HL-60/S4 treated with retinoic acid at 250 ng/mL for 4 days and 3 days (cell line): ENCODE results near the gene MYCBP2.
"Not testable (repeated sequence)": the region's sequence is repeated elsewhere in the genome, so short reads cannot be mapped to it uniquely, and the experiment has no call there.

ENCODE experiments used
- in situ Hi-C: fragments of 300-500 bp; cut with MboI; formaldehyde crosslinking; loops from 2 replicates; pipeline ENCODE4 v1.7.0; 2022; ENCODE audit warnings: low sequenced_read_pairs

Gene MYCBP2

DNA sequence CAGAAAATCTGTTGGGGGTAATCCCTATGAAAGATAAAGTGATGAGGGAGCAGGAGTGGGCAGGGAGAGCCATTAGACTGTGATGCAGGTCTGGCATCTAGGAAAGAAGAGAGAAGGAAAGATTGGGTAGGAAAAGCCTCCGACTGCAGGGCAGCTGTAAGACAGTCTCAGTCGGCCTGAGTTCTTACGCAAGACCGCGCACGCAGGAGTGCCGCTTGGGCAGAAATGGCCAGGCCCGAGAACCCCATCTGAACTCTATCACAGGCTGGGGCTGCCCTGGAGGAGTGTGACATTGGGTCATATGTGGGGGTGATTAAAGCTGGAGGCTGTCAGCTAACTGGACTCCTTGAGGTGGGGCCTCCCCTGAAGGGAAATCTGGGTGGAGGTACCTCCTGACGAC is 286.1 kb downstream of the MYCBP2 start:
- in situ Hi-C loops, result no loop called here

DNA sequence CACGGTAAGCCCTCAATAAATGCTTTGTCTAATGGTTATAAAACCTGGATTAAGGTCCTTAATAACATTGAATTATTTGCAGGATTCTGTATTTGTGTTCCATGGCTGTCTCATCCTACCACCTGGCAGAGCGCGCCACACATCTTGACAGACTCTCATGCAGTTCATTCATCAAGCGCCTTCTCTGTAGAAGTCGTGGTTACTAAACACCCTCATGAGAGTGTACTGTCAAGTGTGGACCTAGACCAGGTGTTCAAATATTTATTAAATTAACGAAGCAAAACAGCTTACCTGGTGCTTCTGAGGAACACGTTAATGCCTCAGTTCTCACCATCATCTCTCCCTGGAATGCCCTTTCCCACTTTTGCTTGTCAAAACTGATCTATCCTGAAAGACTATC is 286.8 kb downstream of the MYCBP2 start:
- in situ Hi-C loops, result no loop called here

DNA sequence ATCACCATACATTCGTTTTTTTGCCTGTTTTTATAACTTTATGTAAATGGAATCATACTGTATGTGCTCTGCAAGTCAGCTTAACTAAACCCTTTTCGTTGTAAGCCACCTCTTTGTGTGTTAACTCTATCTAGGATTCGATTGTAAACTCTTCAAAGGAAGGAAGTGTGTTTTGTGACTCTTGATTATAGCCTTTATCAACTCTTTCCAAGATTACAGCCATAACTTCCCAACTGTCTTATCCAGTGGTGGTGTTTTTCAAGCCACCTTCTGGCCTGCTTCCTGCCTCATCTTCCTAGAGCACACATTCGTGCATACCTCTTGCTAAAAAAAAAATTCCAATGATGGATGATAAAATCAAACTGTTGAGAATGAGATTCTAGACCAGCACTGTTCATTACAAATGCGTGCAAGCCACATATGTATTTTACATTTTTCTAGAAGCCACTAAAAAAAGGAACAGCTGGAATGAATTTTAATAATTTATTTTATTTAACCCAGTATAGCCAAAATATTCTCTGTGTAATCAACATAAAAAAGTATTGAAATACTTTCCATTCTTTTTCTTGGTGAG is 287.9 kb downstream of the MYCBP2 start:
- in situ Hi-C loops, result no loop called here

DNA sequence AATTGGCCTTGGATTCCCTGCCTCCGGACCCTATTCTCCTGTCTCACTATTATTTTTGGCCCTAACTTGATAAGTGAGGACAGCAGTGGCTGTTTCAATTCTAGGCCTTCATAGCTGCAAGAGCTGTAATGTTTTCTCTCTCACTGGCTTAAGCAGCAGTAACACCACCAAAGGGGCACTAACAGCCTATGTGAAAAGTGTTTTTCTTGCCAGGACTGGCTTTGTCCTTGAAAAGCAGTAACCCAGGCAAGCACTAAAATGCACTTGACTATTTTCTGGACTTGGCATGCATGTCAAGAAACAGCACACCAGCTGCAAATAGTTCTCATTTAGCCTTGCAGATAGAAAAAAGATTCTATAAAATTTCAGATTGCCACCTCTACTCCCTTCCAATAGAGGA is 290.6 kb downstream of the MYCBP2 start:
- in situ Hi-C loops, result no loop called here

DNA sequence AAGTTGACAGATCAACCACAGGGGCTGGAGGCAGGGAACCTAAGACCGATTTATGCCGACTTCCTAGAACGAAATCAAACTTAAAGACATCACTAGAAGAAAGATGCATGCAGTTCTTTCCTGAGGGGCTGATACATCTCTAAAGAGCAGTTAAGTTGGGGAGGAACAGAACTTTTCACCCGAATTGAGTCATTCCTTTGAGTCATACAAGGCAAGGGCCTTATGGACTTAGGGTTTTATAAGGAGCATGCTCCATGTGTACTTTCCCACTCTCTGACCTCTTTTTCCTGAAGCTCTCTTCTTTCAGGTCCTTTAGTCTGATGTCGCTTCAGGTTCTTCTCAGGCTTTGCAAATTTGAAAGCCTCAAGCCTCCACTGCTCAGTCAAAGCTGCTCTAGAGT is 292.0 kb downstream of the MYCBP2 start:
- in situ Hi-C loops, result no loop called here

DNA sequence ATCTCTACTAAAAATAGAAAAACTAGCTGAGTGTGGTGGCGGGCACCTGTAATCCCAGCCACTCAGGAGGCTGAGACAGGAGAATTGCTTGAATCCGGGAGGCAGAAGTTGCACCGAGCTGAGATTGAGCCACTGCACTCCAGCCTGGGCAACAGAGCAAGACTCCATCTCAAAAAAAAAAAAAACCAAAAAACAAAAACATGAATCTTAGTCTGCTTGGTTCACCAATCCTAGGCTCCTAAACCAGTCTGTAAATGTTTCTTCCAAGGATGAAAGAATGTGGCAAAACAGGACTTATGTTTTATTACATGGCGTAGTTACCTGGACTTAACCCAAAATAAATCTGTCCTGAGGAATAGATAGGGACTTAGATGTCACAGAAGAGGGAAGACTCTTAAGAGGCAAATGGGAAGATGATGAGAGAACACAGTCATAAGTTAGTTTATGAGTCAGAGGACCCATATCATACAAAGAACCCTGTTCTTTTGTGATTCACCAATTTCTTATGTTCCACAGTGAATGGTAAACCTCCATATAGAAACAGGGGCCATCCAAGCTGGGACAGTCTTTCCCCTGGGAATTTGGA is 293.1 kb downstream of the MYCBP2 start:
- in situ Hi-C loops, result no loop called here

DNA sequence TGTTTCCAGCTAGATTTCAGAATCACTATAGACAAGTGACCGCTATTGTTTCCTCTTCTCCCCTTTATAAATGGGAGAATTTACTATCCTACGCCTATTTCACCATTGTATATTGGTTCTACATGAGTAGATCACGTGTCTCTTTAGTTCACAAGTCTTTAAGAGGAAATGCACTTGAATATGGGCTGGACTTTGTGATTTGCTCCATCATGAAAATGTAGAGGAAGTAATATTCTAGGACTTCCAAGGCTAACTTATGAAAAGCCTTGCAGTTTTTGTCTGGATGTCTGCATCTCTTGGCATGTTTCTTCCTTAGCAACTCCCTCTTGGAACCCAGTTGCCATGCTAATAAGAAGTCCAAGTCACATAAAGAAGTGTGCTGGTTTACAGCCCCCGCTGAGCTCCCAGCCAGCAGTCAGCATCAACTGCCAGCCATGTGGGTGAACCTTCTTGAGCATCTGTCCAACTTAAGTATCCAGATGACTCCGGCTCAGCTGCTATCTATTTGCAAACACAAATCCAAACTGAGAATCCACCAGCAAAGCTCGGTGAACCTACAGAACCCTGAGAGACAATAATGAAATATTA is 295.1 kb downstream of the MYCBP2 start:
- in situ Hi-C loops, result no loop called here

DNA sequence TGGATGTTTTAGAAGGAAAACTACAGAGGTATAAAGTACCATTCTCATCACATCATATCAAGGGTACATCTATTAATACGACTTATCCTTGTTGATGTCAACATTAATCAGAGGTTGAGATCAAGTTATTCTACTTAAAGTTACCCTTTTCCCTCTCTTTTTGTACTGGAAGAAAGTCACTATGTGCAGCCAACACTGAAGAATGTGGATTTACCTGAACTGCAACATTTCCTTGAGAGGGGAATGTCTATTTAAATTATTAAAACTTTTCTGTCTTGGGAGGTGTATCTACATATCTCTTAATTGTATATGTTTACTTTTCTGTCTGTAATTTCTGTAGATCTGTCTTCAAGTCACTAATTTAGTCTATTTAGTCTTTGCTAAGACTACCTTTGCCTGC is 297.5 kb downstream of the MYCBP2 start:
- in situ Hi-C loops, result no loop called here

DNA sequence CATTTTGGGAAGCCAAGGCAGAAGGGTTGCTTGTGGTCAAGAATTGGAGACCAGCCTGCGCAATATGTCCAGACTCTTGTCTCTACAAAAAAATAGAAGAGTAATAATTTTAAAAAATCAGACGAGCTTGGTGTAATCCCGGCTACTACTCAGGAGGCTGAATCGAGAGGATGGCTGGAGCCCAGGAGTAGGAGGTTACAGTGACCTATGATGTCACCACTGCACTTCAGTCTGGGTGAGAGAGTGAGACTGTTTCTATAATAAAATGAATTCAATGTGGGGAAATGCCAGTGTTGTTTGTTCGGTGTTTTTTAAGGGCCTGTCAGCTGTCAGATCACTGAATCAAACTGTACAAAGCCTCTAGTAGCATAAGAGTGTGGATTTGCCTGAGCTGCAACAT is 298.7 kb downstream of the MYCBP2 start:
- in situ Hi-C loops, result no loop called here

DNA sequence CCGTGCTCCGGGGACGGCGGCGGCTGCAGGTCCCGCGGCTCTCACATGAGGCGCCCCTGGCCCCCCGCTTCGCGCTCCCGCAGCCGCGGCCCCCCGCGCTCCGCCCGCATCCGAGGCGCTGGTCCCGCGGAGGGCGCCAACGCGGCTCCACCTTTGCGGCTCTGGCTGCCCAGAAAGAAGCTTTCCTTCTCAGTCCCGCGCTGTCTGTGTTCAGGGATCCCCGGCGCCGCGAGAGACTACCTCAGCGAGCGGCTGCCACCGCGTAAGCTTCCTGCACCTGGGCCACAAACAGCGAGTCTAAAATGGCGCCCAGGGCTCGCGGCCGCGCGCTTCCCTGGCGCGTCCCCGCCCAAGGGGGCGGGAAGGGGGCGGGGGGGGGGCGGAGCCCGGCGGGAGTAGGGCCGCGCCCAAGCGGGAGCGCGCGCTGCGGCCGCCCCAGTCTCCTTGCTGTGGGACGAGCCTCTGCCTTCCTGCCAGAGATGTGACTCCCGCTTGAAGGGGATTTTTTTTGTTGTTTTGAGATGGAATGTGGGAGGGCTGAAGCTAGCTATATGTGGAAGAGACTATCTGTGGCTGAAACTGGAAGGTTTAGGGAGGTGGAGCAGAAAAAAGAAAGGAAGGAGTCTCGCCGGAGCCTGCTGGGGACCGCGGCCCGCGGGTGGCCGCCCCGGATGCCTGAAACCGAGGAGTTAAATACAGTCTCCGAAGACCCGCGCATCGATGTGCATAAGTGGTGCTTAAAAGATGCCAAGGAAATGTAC is 299.9 kb downstream of the MYCBP2 start, which contains the start of gene FBXL3:
Gene FBXL3, minus strand, starts transcription at position 299 of the 761 bp plus-strand sequence. CDS start 5,299 bp downstream, outside the sequence.
- in situ Hi-C loops, result no loop called here

DNA sequence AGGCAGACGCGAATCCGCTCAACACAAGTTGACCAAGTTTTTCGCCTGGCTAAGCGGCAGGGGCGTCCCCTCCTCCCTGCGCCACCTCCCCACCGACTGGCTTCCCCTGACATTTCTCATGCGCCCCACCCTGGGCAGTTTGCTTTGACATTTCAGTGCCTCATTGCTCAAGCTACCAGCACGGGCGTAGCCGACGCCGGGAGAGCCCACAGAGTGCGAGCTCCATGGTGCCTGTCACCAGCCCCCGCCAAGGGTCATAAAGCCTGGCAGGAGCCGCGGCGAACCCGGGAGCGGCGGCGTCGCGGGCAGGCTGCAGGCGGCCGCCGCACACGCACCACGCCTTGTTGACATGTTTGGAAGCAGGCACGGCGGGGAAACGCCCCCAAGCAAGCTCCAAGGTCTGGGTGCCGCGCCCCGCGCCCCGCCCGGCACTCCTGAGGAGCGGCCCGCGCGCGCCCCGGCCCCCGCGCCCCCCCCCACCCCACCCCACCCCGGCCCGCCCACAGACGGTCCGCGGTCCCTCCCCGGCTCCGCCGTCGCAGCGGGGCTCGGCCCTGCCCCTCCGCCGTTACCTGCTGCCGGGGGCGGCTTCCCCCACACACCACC is 300.5 kb downstream of the MYCBP2 start:
- in situ Hi-C loops, result no loop called here

DNA sequence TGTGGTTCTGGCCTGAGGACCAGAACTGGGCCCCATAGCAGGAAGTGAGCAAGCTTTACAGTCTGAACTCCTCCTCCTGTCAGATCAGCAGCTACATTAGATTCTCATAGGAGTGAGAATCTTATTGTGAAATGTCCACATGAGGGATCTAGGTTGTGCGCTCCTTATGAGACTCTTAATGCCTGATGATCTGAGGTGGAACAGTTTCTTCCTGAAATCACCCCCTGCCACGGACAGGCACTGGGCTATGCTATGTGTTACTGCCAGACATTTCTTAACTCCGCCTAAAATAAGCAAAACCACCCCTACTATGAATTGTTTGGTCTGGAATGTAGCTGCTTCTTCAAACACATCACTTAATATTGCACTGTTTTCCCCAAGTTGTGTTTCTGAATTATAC is 304.6 kb downstream of the MYCBP2 start:
- in situ Hi-C loops, result no loop called here

DNA sequence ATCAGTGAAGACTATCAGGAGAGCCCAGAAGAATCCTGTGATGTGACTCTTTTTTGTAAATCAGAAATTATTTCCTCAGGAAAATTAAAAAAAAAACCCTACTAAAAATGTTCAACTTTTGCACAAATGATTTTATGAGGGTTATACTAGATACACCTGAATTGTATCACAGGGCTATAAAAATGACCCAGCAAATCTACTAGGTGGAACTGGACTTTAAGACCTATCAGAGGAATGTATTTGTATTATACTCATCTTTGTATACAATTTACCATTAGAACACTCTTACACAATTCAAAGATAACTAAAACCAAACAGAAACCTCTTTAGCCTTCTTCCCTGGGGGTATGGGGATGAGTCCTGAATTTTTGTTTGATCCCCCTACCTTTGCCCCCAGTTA is 307.1 kb downstream of the MYCBP2 start:
- in situ Hi-C loops, result no loop called here

DNA sequence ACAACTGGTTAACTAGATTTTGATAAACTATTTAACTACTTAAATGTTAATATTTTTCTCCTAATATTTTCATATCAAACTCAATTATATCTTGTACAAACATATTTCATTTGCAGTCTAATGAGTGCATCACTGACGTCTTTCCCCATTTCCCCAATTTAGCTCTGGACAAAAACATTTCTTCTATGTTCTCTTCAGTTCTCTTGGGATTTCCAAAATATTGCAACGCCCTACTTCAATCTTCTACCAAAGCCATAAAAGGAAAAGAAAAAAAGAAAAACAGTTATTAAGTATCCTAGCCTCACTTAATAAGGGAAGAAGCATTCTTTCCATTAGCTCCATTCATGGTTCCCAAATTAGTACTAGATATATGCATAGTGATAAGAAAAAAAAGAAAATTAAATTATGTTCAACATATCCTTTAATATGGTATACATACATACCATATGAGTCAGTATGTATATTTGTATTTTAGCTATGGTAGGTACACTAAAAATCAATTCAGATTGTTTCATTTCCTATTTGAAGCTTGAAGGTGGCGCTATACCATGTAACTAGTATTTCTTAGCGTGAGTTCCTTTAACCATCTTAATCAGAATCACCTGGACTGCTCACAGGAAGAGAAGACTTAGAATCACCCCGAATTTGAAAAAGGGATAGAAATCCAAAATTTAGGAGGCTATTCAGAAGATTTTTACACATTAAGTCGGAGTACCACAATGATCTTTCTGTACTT is 309.8 kb downstream of the MYCBP2 start:
- in situ Hi-C loops, result no loop called here

DNA sequence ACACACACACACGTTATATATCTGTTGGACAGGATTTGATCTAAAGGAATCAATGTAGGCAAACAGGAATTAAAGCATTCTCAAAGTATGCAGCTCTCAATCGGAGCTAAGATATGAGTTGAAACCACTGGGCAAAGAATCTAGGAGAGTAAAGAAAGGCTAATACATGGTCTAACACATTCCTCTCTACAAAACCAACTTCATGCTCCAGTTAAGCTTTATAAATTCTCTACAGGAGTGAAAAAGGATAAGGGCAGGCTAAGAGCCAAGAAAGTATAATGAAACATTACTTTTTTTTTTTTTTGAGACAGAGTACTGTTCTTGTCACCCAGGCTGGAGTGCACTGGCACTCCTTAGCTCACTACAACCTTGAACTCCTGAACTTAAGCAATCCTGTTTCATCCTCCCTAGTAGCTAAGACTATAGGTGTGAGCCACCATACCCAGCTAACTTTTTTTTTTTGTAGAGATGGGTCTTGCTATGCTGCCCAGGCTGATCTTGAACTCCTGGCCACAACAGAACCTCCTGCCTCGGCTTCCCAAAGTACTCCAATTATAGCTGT is 310.6 kb downstream of the MYCBP2 start:
- in situ Hi-C loops, result no loop called here

DNA sequence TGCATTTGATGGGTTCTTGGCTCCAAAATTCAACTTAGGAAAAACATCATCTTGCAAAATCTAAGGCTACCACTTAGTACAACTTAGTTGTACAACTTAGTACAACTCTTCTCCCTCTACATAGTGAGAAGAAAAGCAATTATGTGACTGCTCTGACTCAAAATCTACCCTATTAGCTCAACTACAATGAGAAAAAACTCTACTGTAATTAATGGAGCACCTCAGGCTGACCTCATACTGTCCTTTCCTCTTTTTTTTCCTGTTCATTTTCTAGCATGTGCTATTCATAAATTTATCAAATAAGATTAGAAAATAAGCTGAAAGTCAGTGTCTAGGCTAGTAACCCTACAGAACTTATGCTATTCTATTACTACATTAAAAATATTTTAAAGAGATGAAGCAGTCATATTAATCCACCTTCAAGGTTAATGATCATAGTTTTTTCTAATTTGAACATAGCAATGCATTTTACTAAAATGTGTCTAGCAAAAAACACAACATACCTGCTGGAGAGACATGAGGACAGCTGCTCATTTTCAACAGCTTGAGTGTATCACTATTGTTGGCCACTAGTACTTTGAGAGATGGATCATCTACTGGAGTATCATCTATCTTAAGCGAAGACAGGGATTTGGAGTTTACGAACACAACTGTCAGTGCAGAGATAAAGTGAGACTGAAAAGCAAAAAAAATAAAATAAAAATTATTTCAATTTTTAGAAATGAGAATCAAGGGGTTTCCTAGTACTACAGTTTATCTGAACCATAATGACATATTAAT is 311.8 kb downstream of the MYCBP2 start:
- in situ Hi-C loops, result no loop called here

DNA sequence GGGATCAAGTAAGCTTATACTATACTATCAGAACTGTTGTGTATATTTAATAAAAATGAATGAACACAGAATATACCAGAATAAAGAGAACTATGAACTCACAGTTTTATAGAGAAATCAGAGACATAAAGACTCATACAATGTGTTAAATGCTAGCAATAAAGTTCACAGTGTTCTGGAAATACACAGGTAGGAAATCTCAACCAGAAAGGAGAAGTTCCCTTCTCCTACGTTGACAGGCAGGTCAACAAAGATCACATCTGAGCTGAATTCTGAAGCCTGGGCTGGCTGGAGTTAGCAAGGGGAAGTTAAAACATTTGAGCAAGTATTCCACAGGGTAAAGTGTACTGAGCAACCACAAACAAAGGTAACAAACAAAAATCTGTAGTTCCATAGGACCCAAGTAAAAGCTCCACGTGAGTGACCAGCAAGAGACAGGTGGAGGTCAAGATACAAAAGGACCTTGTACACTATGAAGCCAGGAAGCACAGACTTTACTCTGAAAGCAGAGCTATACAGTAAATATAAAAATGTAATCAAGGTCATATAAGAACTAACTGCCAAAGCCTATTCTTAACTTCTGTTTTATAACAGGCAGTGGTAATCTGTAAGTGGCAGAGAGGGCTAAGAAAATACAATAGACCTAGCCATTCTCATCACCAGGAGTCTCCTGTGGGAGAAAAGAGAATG is 312.9 kb downstream of the MYCBP2 start:
- in situ Hi-C loops, result no loop called here

DNA sequence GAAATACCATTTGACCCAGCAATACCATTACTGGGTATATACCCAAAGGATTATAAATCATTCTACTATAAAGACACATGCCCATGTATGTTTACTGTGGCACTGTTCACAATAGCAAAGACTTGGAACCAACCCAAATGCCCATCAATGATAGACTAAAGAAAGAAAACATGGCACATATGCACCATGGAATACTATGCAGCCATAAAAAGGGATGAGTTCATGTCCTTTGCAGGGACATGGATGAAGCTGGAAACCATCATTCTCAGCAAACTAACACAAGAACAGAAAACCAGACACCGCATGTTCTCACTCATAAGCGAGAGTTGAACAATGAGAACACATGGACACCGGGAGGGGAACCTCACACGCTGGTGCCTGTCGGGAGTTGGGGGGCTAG is 317.2 kb downstream of the MYCBP2 start:
- in situ Hi-C loops, result not testable (repeated sequence)

DNA sequence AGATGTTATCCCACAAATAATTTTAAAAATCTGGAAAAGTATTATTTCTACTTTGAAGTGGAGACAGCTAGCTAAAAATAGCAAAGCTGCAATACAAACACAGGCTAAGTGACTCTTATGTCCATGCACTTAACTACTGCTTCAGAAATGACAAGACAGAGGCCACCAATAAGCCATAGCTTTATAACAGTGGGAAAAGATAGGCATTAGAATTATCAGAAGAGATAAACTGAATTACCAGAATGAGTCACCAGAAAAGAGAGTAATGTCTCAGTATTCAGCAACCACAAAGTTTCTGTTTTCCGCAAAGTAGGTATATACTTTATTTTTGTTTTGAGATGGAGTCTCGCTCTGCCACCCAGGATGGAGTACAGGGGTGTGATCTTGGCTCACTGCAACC is 317.9 kb downstream of the MYCBP2 start:
- in situ Hi-C loops, result no loop called here
